GM12891 (cell line): ENCODE results near the gene RCCD1.
A peak's percentile ranks its signal among the peaks of the same experiment; 100 is the strongest.

Experiments used
- DNase-seq: peaks from one replicate; pipeline ENCODE4 v3.0.0; 2011; ENCODE audit warnings: low spot score; ENCODE audit not compliant: insufficient read length
- FAIRE-seq: peaks from 2 replicates; lab custom pipeline; 2011; peaks lifted over from hg19 to GRCh38; lab: Jason Lieb, UNC
- PAX5 ChIP-seq: IDR thresholded peaks from 2 replicates; pipeline ENCODE4 v1.6.1; 2011; ENCODE audit warnings: low read length, moderate library complexity, mild to moderate bottlenecking; ENCODE audit not compliant: insufficient read depth, severe bottlenecking
- POLR2A ChIP-seq: IDR thresholded peaks from 2 replicates; pipeline ENCODE4 v1.6.1; 2011; ENCODE audit warnings: low read depth, low read length, control low read depth
- POLR2AphosphoS5 ChIP-seq: IDR thresholded peaks from 2 replicates; pipeline ENCODE4 v1.6.1; 2011; ENCODE audit warnings: low read depth, low read length, control low read depth
- POU2F2 ChIP-seq: IDR thresholded peaks from 2 replicates; pipeline ENCODE4 v1.6.1; 2011; ENCODE audit warnings: low read depth, mild to moderate bottlenecking, control low read depth, low read length, moderate library complexity
- SPI1 ChIP-seq: IDR thresholded peaks from 2 replicates; pipeline ENCODE4 v1.6.1; 2011; ENCODE audit warnings: low read depth, low read length, control low read depth
- TAF1 ChIP-seq: IDR thresholded peaks from 2 replicates; pipeline ENCODE4 v1.6.1; 2011; ENCODE audit warnings: low read depth, low read length, control low read depth

RCCD1 gene

DNA sequence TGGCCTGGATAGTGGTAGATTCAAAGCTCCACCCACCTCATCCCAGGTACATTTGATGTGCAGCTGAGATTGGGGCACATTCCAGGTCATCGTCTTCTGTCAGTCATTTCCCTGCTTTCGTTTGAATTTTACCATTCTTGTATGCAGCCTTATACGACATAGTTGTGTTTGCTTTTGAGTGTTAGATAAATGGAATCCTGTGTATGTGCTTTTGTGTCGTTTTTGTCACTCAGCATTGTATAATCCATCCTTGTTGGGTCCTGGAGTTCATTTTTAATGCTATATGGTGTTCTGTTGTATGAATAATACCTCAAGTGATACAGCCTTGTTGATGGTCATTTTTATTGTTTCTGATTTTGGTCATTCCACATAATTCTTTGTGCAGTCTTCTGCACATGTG, 7.3 kb downstream of the RCCD1 start:
- DNase-seq (no peak), FAIRE-seq (no peak)
- TF ChIP-seq POLR2A = 0 out of 2 replicates have a peak, but pooled peaks have one; percentile 36
- no peak for TF ChIP-seq PAX5
- no peak for TF ChIP-seq TAF1

DNA sequence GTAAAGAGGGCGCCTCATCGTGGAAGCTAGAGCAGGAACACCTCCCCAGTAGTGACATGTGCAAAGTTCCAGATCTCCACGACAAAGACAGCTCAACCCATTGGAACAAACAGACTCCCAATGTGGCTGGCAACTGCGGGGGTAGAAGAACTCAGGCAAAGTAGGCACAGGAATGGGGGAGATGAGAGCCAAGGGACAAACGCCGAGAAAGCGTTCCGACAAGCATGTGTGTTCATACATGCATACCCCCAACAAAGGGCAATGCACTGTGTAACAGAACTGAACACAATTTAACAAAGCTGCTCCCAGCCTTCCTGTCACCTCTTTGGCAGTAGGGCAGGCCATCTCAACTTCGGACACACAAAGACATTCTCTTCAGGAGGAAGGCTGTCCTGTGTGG, 11.6 kb downstream of the RCCD1 start:
- TF ChIP-seq POLR2A (0 out of 2 replicates have a peak, but pooled peaks have one; percentile 23), POU2F2 (no peak)
- DNase-seq = no peak
- FAIRE-seq = no peak

DNA sequence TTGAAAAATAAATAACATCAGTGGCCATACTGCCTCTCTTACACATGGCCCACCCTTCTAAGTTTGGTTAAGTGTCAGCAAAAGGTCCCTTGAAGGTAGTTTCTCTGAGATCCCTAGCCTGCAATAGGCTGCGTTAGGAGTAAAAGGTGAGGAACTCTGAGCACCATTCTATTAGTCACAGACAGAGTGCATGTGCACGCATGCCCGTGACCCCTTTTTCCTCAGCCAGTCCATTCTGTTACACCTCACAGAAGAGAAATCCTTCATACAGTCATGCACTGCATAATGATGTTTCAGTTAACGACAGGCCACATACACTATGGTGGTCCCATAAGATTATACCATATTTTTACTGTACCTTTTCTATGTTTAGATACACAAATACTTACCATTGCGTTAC, 12.5 kb downstream of the RCCD1 start:
- no peak for TF ChIP-seq PAX5
- TF ChIP-seq POU2F2 = no peak
- TF ChIP-seq TAF1 = no peak
- TF ChIP-seq POLR2AphosphoS5 = no peak
- TF ChIP-seq SPI1 = no peak
- TF ChIP-seq POLR2A = no peak
- DNase-seq = no peak
- no peak for FAIRE-seq

DNA sequence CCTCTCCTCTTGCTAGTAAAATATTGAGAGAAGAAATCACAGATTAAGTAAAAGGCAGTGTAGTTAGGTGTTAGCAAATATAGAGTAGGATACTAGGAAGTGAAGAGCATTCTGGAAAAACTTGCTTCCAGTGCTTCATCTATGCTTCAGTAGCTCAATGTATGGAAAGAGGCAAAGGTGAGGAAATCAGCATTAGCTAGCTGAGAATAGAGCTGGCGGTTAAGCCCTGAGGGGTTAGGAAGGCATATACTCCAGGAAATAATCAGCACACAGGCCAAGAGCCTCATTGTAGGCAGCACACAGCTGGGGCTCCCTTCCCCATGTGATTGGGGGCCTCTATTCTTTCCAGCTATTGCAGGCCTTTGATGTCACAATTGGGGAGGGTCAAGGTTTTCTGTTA, 13.8 kb downstream of the RCCD1 start:
- TF ChIP-seq POU2F2 = no peak
- TF ChIP-seq POLR2A = no peak
- FAIRE-seq (no peak), DNase-seq (no peak)

DNA sequence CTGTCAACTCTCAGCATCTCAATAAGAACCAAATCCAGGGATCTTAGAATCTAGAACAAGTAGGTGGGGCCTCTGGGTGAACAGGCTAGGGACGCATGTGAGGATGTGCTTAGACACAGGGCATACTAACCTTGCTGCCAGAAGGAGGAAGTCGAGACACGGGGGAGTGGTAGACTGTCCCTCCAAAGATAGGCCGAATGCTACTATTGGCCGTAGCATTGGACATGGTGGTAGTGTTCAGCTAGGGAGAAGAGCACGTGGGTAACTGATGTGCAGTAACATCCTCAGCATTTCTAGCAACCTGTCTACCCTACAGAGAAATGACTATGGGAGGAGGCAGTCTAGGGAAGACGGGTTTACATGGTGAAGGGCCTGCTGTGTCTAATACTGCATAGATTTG, 15.6 kb downstream of the RCCD1 start:
- FAIRE-seq (no peak), DNase-seq (no peak)
- TF ChIP-seq POU2F2 = no peak
- TF ChIP-seq PAX5 = no peak
- no peak for TF ChIP-seq SPI1
- no peak for TF ChIP-seq POLR2A
- no peak for TF ChIP-seq TAF1
- no peak for TF ChIP-seq POLR2AphosphoS5

DNA sequence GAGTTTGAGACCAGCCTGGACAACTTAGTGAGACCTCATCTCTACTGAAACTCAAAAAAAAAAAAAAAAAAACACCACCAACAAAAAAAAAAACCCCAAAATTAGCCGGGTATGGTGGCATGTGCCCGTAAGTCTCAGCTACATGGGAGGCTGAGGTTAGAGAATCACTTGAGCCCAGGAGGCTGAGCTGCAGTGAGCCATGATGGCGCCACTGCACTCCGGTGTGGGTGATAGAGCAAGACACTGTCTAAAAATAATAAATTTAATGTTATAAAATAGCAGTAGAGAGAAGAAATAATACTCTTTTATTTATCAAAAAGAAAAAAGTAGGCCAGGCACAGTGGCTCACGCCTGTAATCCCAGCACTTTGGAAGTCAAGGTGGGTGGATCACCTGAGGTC, 17.4 kb downstream of the RCCD1 start:
- no peak for DNase-seq
- TF ChIP-seq POU2F2 (no peak), SPI1 (no peak), TAF1 (no peak), POLR2A (no peak), PAX5 (no peak), POLR2AphosphoS5 (no peak)
- FAIRE-seq = no peak

DNA sequence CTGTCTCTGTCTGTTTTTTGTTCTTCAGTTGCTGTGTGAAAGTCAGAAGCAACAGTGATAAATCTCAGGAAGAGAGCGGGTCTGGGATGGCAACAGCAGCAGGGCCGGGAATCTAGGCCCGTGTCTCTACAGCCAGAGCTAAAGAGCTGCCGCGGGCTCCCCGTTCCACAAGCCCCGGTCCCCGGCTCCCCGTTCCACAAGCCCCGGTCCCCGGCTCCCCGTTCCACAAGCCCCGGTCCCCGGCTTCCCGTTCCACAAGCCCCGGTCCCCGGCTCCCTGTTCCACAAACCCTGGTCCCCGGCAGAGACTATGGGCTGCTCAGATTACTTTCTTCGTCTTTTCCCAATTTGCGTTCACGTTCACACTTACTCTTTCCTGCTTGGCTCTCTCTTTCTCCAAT, 19.5 kb downstream of the RCCD1 start:
- no peak for DNase-seq
- no peak for TF ChIP-seq POLR2AphosphoS5
- TF ChIP-seq POLR2A = no peak
- TF ChIP-seq TAF1 = no peak
- no peak for TF ChIP-seq POU2F2
- no peak for TF ChIP-seq PAX5
- TF ChIP-seq SPI1 = no peak

DNA sequence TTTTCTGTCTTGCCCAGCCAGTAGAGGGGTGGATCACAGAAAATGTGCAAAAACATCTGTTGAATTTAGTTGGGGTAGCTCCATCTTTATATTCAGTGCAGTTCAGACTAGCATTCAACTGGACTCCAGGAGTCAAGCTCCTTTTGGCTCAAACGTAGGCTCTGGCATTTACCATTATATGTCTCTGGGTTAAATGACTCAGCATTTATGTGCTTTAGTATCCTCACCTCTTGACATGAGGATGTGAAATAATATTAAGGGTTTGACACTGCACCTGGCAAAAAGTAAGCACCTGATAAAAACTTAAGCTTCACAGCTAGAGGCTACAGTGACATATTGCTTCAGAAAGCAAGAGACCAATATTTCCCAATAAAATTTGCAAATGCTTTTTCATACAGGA, 24.9 kb downstream of the RCCD1 start:
- FAIRE-seq (no peak), DNase-seq (no peak)
- TF ChIP-seq POLR2A = no peak
- TF ChIP-seq POU2F2 = no peak
- no peak for TF ChIP-seq SPI1
- TF ChIP-seq POLR2AphosphoS5 = no peak
- TF ChIP-seq TAF1 = no peak
- no peak for TF ChIP-seq PAX5

More for the DNA sequence above, 19.5 kb downstream of the RCCD1 start:
- FAIRE-seq = no peak

DNA sequence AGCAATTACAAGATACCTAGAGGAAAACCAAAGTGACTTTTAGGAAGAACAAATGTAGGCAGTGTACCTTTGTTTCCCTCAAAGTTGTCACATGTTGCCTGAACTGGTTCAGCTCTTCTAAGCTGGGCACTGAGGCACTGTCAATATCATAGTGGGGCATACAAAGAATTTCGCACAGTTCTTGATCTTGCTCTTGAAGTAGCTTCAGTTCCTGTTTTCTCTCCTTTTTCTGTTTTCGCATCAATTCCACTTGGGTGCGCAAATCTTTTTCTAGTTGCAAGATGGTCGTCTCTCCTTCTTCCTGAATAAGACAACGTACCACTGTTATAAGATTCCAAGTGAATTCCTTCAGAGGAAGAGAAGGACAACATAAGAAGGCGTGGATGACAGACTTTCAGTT, 27.0 kb downstream of the RCCD1 start:
- DNase-seq = no peak
- TF ChIP-seq POLR2AphosphoS5 = no peak
- TF ChIP-seq SPI1 = peak; percentile 99
- TF ChIP-seq POLR2A = no peak
- no peak for TF ChIP-seq PAX5
- TF ChIP-seq TAF1 = no peak
- TF ChIP-seq POU2F2 = no peak
- peak; percentile 77 for FAIRE-seq

DNA sequence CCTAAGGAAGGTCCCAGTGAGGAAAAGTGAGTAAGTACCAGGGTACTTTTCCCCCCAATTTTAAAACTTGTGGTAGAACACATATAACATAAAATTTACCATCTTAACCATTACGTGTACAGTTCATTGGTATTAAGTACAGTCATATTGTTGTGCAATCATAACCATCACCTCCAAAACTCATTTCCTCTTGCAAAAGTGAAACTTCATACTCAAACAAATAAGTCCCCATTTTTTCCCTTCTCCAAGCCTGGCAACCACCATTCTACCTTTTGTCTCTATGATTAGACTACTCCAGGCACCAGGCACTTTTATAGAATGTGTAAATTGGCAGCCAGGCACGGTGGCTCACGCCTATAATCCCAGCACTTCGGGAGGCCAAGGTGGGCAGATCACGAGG, 27.5 kb downstream of the RCCD1 start:
- no peak for TF ChIP-seq PAX5
- peak; percentile 42 for TF ChIP-seq SPI1
- peak; percentile 13 for FAIRE-seq
- no peak for DNase-seq

DNA sequence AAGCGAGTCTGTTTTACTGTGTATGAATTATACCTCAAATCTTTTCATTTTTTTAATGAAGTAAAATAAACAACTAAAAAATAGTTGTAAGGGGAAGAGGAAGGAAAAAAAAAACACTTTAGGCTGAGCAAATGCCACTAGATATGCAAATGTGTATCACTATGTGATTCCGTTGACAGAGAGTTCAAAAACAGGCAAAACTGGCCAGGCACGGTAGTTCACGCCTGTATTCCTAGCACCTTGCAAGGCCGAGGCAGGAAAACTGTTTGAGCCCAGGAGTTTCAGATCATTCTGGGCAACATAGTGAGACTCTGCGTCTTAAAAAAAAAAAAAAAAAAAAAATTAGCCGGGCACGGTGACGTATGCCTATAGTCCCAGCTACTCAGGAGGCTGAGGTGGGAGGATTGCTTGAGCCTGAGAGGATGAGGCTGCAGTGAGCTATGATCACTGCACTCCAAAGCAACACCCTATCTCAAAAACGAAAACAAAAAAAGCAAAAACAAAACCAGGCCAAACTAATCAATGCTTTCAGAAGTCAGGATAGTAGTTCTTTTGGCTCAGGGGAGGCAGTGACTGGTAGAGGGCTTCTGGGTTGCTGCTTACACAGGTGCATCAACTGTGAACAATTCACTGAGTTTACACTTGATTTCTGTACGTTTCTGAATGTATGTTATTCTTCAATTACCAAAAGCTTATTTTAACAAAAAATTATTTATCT, 32.3 kb downstream of the RCCD1 start:
- FAIRE-seq (no peak), DNase-seq (no peak)
- TF ChIP-seq POLR2A (no peak), POU2F2 (no peak), SPI1 (no peak), POLR2AphosphoS5 (no peak), TAF1 (no peak), PAX5 (no peak)
